HEK293 (cell line): ENCODE results near the gene RRP15.

ENCODE experiments used
- ZNF558 ChIP-seq: fragments of 450-650 bp; formaldehyde crosslinking; IDR thresholded peaks from 2 replicates; pipeline ENCODE4 v1.5.1; 2016; ENCODE audit warnings: missing biosample characterization, missing genetic modification characterization
- TF ChIP-seq, protein P1 (sequence below): IDR thresholded peaks from 2 replicates; pipeline ENCODE4 v1.6.1; 2011; ENCODE audit warnings: mild to moderate bottlenecking, low read depth, low read length, borderline replicate concordance

DNA sequence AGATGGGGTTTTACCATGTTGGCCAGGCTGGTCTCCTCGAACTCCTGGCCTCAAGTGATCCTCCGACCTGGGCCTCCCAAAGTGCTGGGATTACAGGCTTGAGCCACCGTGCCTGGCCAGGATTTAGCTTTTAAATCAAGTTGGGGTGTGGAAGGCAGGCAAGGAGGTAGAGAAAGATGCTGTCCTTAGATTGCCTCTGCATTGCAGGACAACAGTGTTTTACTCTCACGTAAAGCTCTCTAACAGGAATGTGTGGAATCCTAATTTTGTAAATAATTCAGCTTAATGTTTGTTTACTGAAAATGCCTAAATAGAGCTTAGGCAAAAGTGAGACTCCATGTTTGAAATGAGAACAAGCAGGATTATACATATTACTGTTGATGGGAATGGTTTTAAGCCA is 30.5 kb downstream of the RRP15 start:
- TF ChIP-seq ZNF558 (tag by site-specific recombination) = no peak
- TF ChIP-seq, protein P1, sequence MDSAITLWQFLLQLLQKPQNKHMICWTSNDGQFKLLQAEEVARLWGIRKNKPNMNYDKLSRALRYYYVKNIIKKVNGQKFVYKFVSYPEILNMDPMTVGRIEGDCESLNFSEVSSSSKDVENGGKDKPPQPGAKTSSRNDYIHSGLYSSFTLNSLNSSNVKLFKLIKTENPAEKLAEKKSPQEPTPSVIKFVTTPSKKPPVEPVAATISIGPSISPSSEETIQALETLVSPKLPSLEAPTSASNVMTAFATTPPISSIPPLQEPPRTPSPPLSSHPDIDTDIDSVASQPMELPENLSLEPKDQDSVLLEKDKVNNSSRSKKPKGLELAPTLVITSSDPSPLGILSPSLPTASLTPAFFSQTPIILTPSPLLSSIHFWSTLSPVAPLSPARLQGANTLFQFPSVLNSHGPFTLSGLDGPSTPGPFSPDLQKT = no peak
